GM10248 (cell line): ENCODE data around the gene SERTM1.

ENCODE experiments used
- CTCF ChIA-PET: fragments of 300-600 bp; sonication (Branson Sonifier 250); formaldehyde crosslinking; extraction: SDS; loops from one replicate; lab custom pipeline; 2021; ENCODE audit warnings: antibody characterized with exemption; lab: Yijun Ruan, JAX
- POLR2A ChIA-PET: fragments of 350-650 bp; sonication (Branson Sonifier 250); formaldehyde crosslinking; extraction: SDS; loops from one replicate; lab custom pipeline; 2020; ENCODE audit warnings: antibody characterized with exemption; lab: Yijun Ruan, JAX
- DNase-seq: peaks from one replicate; pipeline ENCODE4 v3.0.0; 2012; ENCODE audit errors: extremely low spot score
- TF ChIP-seq, protein P1 (sequence below): IDR thresholded peaks from 2 replicates; pipeline ENCODE4 v1.5.1; 2012; ENCODE audit warnings: mild to moderate bottlenecking, low read depth; ENCODE audit errors: extremely low read depth, missing control alignments, control extremely low read depth

SERTM1 gene

DNA sequence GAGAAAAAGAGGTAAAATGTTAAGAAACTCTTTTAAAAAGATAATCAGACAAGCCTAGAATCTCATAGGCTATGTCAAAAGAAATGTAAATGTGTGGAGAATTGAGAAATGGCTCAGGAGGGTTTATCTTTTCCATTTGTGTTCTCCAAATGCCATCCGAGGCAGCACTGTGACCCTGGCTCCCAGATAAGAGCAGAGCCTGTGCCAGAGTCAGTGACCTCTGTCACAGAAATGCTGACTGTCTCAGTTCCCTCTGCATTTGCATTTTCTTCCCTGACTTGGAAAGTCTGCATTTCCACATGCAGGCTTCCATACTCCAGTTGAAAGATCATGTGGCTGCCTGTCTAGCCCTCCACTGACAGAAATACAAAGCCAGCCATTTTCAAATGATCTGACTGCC is 42.0 kb downstream of the SERTM1 start:
- POLR2A ChIA-PET: no interaction called here
- CTCF ChIA-PET: no interaction called here
- TF ChIP-seq, protein P1, sequence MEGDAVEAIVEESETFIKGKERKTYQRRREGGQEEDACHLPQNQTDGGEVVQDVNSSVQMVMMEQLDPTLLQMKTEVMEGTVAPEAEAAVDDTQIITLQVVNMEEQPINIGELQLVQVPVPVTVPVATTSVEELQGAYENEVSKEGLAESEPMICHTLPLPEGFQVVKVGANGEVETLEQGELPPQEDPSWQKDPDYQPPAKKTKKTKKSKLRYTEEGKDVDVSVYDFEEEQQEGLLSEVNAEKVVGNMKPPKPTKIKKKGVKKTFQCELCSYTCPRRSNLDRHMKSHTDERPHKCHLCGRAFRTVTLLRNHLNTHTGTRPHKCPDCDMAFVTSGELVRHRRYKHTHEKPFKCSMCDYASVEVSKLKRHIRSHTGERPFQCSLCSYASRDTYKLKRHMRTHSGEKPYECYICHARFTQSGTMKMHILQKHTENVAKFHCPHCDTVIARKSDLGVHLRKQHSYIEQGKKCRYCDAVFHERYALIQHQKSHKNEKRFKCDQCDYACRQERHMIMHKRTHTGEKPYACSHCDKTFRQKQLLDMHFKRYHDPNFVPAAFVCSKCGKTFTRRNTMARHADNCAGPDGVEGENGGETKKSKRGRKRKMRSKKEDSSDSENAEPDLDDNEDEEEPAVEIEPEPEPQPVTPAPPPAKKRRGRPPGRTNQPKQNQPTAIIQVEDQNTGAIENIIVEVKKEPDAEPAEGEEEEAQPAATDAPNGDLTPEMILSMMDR: no peak
- no peak for DNase-seq

DNA sequence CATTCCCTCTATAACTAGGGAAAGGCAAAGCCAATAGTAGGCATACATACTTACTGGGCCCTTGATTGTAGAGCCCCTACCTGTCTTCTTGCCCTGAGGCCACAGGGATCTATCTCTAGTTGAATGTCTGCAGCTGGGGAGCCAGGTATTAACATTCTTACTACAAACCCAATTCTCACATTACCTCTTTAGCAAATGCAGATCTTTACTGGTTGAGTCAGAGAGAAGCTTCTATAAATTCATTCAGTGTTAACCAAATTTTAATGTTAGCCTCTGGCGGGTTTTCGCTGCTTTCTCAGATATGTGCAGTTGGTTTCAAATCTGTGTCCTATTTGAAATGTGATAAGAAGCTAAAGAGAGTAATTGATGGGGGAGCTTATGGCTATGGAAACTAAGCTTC is 43.2 kb downstream of the SERTM1 start:
- POLR2A ChIA-PET: no interaction called here
- TF ChIP-seq, protein P1: no peak
- DNase-seq: no peak
- CTCF ChIA-PET: interaction anchor here (1.0 to 1.3 kb wide), 3 partner anchors 9 to 18 kb away, joined by 3 read pairs; no protein-coding TSS in a partner anchor

DNA sequence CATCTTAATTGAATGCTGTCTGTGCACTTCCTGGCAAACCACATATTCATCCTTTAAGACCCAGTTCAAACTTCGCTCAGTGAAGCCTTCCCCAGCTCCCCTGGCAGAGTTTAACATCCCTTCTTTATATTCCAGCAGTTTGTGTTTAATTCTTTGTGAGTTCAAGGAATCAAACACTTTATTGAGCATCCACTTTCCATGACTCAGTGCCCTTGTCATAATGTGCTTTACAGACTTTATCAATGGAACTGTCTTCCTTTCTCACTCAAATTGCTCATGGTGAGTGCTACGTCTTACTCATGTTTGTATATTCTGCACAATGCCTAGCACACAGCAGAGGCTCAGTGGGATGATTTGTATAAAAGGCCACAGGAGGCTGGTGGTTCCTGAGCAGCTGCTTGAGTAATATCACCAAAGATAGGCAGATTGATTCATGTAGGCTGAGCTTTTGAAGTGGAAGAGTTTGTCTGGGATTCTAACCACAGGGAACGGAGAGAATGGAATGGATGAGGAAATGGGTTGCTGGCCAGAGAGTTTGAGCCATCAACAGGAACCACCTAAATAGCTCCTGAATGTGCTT is 44.2 kb downstream of the SERTM1 start:
- ChIA-PET POLR2A (no interaction called here), CTCF (interaction anchor here (1.0 to 1.3 kb wide), 3 partner anchors 10 to 17 kb away, joined by 3 read pairs; no protein-coding TSS in a partner anchor)
- TF ChIP-seq, protein P1: no peak
- no peak for DNase-seq

DNA sequence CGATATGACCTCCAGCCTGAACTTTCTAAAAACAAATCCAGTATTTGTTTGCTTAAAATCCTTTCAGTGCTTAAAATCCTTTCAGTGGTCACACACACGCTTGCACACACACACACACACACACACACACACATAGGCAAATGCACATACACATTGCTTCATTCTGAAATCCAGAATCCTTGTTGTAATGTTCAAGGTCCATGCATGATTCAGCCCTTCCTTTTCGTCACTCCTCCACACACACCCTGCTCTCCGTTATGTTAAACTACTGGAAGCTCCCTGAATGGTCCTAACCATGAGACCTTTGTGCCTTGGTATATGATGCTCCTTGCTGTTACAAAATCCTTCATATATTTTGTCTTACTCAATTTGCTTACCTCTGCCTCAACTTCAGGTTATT is 44.9 kb downstream of the SERTM1 start:
- ChIA-PET CTCF (no interaction called here), POLR2A (no interaction called here)
- DNase-seq: no peak
- TF ChIP-seq, protein P1: no peak

DNA sequence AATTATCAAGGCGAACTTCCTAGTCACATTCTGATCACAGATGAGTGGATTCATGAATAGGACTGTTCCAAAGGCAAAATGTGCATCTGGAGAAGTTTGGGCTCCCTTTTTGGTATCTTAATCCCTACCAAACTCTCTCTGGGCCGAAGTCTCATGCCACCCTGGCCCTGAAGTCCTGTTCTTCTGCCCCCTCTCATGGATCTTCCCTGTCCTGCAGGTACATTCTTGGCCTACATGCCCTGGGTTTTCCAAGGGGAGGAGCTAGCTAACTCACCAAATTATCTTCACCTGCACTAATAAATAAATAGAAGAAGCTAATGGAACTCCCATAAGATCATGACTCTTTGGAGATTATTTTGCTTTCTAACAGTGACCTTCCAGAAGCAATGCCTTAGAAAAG is 50.3 kb downstream of the SERTM1 start:
- ChIA-PET POLR2A (no interaction called here), CTCF (interaction anchor here (1.7 to 3.6 kb wide), 2 partner anchors 11 kb away, joined by 3 to 16 read pairs; no protein-coding TSS in a partner anchor)
- no peak for DNase-seq
- TF ChIP-seq, protein P1: no peak

DNA sequence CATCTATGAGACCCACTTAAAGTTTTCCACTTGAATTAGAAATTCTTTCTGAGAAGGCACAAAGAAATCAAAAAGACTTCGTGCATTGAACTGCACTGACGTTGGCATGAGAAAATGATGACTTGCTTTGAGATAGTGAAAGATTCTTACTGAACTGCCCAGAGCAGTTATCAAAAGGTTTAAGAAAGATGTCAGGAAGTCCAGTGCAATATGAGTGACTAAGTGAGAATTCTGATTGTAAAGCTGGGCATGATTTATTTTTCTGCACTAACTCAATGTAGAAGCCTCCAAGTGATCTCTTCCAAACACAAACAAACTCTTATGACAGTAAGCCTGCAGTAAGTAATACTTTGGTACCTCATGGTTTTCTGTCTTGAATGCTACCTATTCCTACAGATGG is 52.1 kb downstream of the SERTM1 start:
- ChIA-PET POLR2A (no interaction called here), CTCF (interaction anchor here (1.8 to 3.6 kb wide), 2 partner anchors 9 to 12 kb away, joined by 6 to 16 read pairs; no protein-coding TSS in a partner anchor)
- TF ChIP-seq, protein P1: no peak
- no peak for DNase-seq
